Measurements from ENCODE around the gene PLEKHA4. TPM values are rescaled to one million over a fixed set of nuclear protein-coding genes. Genes with fewer than 3 reads are reported as not detected.

Gene PLEKHA4
- total RNA-seq, 4 donors from 2014 or later = 2.8 to 5.1 (median 5.0) TPM

GRCh38 chr19:48859711-48860572 lies 8.5 kb downstream of the PLEKHA4 start:
- no peak overlapping the region for H3K4me3 ChIP-seq
- no peaks in the 10 kb centered on the region for H3K27me3 ChIP-seq
- peaks cover 12% of the 10 kb centered on the region for H3K36me3 ChIP-seq
- no peak for DNase-seq (ENCODE audit: low spot score in 2 of 2)
- no peak overlapping the region for H3K27ac ChIP-seq
- 90% methylated on average over 26 of the region's 30 CpGs for WGBS
- no peaks in the 10 kb centered on the region for H3K9me3 ChIP-seq
- TF ChIP-seq POLR2AphosphoS5 (IDR thresholded peaks at IDR 0.05) (no peak), EP300 (IDR thresholded peaks at IDR 0.05) (no peak)
- TF ChIP-seq, protein P1, sequence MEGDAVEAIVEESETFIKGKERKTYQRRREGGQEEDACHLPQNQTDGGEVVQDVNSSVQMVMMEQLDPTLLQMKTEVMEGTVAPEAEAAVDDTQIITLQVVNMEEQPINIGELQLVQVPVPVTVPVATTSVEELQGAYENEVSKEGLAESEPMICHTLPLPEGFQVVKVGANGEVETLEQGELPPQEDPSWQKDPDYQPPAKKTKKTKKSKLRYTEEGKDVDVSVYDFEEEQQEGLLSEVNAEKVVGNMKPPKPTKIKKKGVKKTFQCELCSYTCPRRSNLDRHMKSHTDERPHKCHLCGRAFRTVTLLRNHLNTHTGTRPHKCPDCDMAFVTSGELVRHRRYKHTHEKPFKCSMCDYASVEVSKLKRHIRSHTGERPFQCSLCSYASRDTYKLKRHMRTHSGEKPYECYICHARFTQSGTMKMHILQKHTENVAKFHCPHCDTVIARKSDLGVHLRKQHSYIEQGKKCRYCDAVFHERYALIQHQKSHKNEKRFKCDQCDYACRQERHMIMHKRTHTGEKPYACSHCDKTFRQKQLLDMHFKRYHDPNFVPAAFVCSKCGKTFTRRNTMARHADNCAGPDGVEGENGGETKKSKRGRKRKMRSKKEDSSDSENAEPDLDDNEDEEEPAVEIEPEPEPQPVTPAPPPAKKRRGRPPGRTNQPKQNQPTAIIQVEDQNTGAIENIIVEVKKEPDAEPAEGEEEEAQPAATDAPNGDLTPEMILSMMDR (IDR thresholded peaks at IDR 0.05) = no peak
- no peaks in the 10 kb centered on the region for H3K4me1 ChIP-seq

DNA sequence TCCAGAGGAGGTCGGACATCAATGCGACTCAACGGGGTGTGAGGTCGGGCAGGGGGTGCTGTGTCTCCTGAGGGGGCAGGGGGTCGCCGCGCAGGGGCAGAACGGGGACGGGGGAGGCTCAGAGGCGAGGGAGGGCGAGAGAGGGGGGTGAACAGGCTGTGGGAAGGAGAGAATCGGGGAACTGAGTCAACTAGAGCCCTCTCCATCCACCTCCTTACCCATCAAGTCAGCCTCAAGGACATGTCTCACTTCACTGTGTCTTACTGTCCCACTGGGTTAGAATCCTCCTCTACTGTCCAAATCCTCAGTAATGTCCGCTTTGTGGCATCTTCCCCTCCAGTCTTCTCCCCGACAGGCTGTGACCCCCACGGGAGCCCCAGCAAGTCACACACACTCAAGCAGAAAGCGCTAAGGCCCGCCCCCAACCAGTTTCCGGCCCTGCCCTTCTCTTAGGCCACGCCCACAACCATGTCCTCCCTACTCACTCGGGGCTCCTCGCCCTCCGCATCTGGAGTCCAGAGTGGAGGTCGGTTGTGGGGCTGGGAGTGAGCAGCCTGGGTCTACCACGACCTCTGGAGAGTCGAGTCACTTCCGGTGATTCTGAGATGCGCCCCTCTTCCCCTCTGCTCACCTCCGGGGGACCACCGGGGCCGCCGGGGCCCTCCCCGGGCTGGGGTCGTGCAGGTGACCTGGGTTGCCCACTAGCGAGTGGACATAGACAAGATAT lies 9.3 kb downstream of the PLEKHA4 start:
- no peaks in the 10 kb centered on the region for H3K9me3 ChIP-seq
- TF ChIP-seq POLR2AphosphoS5 (IDR thresholded peaks at IDR 0.05) (no peak), EP300 (IDR thresholded peaks at IDR 0.05) (no peak)
- TF ChIP-seq, protein P1 (IDR thresholded peaks at IDR 0.05) = no peak
- no peaks in the 10 kb centered on the region for H3K27me3 ChIP-seq
- no peak overlapping the region for H3K27ac ChIP-seq
- no peaks in the 10 kb centered on the region for H3K4me1 ChIP-seq
- DNase-seq (ENCODE audit: low spot score in 2 of 2) = no peak
- H3K4me3 ChIP-seq = no peak overlapping the region
- 52% methylated on average over 27 of the region's 34 CpGs for WGBS
- H3K36me3 ChIP-seq = peaks cover 12% of the 10 kb centered on the region

DNA sequence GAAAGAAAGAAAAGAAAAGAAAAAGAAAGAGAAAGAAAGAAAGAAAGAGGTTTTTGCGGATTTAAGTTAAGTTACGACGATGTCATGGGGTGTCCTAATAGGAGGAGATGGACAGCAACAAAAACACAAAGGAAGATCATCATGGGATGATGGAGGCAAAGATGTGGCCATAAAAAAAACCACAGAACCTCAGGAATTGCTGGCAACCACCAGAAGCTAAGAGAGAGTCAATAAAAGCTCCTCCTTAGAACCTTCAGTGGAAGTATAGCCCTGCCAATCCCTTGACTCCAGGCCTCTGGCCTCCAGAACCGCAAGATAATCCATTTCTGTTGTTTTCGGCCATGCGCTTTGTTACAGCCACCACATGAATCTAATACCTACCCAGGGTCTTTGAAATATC lies 11.5 kb downstream of the PLEKHA4 start:
- no peak for TF ChIP-seq POLR2AphosphoS5 (IDR thresholded peaks at IDR 0.05)
- no peak for TF ChIP-seq EP300 (IDR thresholded peaks at IDR 0.05)
- TF ChIP-seq POLR2A (IDR thresholded peaks at IDR 0.05) = no peak
- TF ChIP-seq, protein P1 (IDR thresholded peaks at IDR 0.05) = no peak

DNA sequence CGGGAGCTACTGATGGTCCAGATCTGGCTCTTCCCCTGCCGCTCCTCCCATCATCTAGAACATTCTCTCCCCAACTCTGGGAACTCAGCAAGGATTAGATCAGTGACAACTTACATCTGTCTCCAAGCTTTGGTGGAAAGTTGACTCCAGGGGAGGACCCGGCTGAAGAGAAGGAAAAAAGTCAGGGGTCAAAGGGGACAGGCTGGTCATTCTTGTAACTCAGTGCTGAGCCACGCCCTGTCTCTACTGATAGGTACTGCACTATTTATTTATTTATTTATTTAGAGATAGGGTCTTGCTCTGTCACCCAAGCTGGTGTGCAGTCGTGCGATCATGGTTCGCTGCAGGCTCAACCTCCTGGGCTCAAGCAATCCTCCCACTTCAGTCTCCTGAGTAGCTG lies 14.3 kb downstream of the PLEKHA4 start:
- Histone ChIP-seq H3K27me3 (no peaks in the 10 kb centered on the region), H3K4me1 (no peaks in the 10 kb centered on the region), H3K9me3 (no peaks in the 10 kb centered on the region), H3K27ac (no peak overlapping the region), H3K36me3 (no peaks in the 10 kb centered on the region), H3K4me3 (no peak overlapping the region)
- no peak for DNase-seq (ENCODE audit: low spot score in 2 of 2)
- TF ChIP-seq, protein P1 (IDR thresholded peaks at IDR 0.05) = no peak
- WGBS = 92% methylated on average over 7 of the region's 7 CpGs

More for the DNA sequence above, 11.5 kb downstream of the PLEKHA4 start:
- Histone ChIP-seq H3K9me3 (no peaks in the 10 kb centered on the region), H3K4me3 (no peak overlapping the region), H3K4me1 (no peaks in the 10 kb centered on the region), H3K27ac (no peak overlapping the region), H3K36me3 (peaks cover 12% of the 10 kb centered on the region), H3K27me3 (no peaks in the 10 kb centered on the region)
- no peak for DNase-seq (ENCODE audit: low spot score in 2 of 2)
- 96% methylated on average over 6 of the region's 6 CpGs for WGBS

DNA sequence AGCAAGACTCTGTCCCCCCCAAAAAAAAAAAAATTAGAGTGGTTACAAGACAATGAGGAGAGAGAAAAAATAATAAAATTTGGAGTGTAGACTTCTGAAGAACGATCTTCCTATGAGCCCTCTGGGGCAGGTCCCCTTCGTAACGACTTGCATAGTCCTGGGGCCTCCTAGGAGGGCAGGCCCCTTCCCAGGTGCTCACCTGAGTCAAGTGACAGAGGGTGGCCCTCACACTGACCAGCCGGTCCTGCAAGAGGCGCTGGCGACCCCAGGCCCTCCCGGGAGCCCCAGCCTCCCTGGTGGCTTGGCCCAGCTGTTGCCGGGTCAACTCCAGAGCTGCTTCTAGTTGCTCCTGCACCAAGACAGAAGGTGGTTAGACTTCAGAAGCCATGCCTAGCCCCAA lies 14.9 kb downstream of the PLEKHA4 start:
- Histone ChIP-seq H3K27ac (no peak overlapping the region), H3K36me3 (no peaks in the 10 kb centered on the region), H3K27me3 (no peaks in the 10 kb centered on the region), H3K4me1 (no peaks in the 10 kb centered on the region), H3K4me3 (no peak overlapping the region), H3K9me3 (no peaks in the 10 kb centered on the region)
- no peak for DNase-seq (ENCODE audit: low spot score in 2 of 2)
- WGBS = 90% methylated on average over 8 of the region's 8 CpGs
- TF ChIP-seq POLR2A (IDR thresholded peaks at IDR 0.05) = no peak
- TF ChIP-seq, protein P1 (IDR thresholded peaks at IDR 0.05) = no peak
- no peak for TF ChIP-seq EP300 (IDR thresholded peaks at IDR 0.05)

Measured in suprapubic skin (tissue), 4 donors.